PC-3 (cell line): Measurements from ENCODE around the gene SIRT2. TPM values are rescaled to one million over a fixed set of nuclear protein-coding genes. Genes with fewer than 3 reads are reported as not detected.

Source experiments
- ATAC-seq: fragments of 200-7000 bp; cut with Tn5 transposase; 2 replicates; pipeline ENCODE4 v1.9.1; 2020; ENCODE audit warnings: mild to moderate bottlenecking, moderate library complexity
- BruUV-seq: library from RNA; stranded (reverse); fragments of 400-500 nt; replicated peaks from 2 replicates; lab custom pipeline; 2021; lab: Mats Ljungman, UMichigan
- CTCF ChIA-PET: fragments of 300-600 bp; sonication (Branson Sonifier 250); formaldehyde crosslinking; loops from one replicate; lab custom pipeline; 2022; ENCODE audit warnings: antibody characterized with exemption; lab: Charles Lee
- POLR2A ChIA-PET: fragments of 300-600 bp; sonication (Branson Sonifier 250); formaldehyde crosslinking; loops from one replicate; lab custom pipeline; 2022; ENCODE audit warnings: antibody characterized with exemption; ENCODE audit not compliant: unreplicated experiment; lab: Charles Lee
- DNase-seq: peaks from one replicate; pipeline ENCODE4 v3.0.0-alpha.2; 2015
- H2AFZ ChIP-seq: fragments of 300-600 bp; sonication (generic); 2 replicates; pipeline ENCODE4 v1.6.0; 2016; ENCODE audit warnings: antibody characterized with exemption, low read length
- H3F3A ChIP-seq: fragments of 300-600 bp; sonication (generic); one replicate; pipeline ENCODE4 v1.6.0; 2017; ENCODE audit warnings: antibody characterized with exemption, low read length, control low read depth, mild to moderate bottlenecking; ENCODE audit not compliant: unreplicated experiment
- H3K27ac ChIP-seq: fragments of 300-600 bp; sonication (generic); 2 replicates; pipeline ENCODE4 v1.5.1; 2016; ENCODE audit warnings: mild to moderate bottlenecking, low read length
- H3K27me3 ChIP-seq: fragments of 300-600 bp; sonication (generic); 2 replicates; pipeline ENCODE4 v1.6.1; 2016; ENCODE audit warnings: low read length, mixed read lengths
- H3K36me3 ChIP-seq: fragments of 300-600 bp; sonication (generic); 2 replicates; pipeline ENCODE4 v1.6.1; 2016; ENCODE audit warnings: low read depth, mixed run types, low read length, mixed read lengths
- H3K4me1 ChIP-seq: fragments of 300-600 bp; sonication (generic); 2 replicates; pipeline ENCODE4 v1.5.1; 2016; ENCODE audit warnings: low read length; ENCODE audit not compliant: insufficient read depth
- H3K4me2 ChIP-seq: fragments of 300-600 bp; sonication (generic); 2 replicates; pipeline ENCODE4 v1.6.0; 2016; ENCODE audit warnings: low read length
- H3K4me3 ChIP-seq: fragments of 300-600 bp; sonication (generic); 2 replicates; pipeline ENCODE4 v1.5.1; 2016; ENCODE audit warnings: mild to moderate bottlenecking, low read length, mixed read lengths
- H3K79me2 ChIP-seq: fragments of 300-600 bp; sonication (generic); 2 replicates; pipeline ENCODE4 v1.6.1; 2017; ENCODE audit warnings: low read length, mixed read lengths
- H3K9ac ChIP-seq: fragments of 300-600 bp; sonication (generic); 2 replicates; pipeline ENCODE4 v1.6.0; 2016; ENCODE audit warnings: mild to moderate bottlenecking, low read length
- H3K9me2 ChIP-seq: fragments of 300-600 bp; sonication (generic); replicated peaks from 2 replicates; pipeline ENCODE4 v1.6.1; 2016; ENCODE audit warnings: mixed run types, low read length, mixed read lengths
- H3K9me3 ChIP-seq: fragments of 300-600 bp; sonication (generic); 2 replicates; pipeline ENCODE4 v1.6.1; 2016; ENCODE audit warnings: low read length, mixed read lengths
- H4K20me1 ChIP-seq: fragments of 300-600 bp; sonication (generic); 2 replicates; pipeline ENCODE4 v1.6.1; 2016; ENCODE audit warnings: low read length, mixed read lengths
- EZH2 ChIP-seq: fragments of 300-600 bp; sonication (generic); IDR thresholded peaks from one replicate; pipeline ENCODE4 v1.6.1; 2017; ENCODE audit warnings: antibody characterized with exemption, mild to moderate bottlenecking, low read length; ENCODE audit not compliant: unreplicated experiment
- EZH2phosphoT487 ChIP-seq: fragments of 300-600 bp; sonication (generic); IDR thresholded peaks from 2 replicates; pipeline ENCODE4 v1.6.1; 2018; ENCODE audit warnings: mild to moderate bottlenecking, antibody characterized with exemption, low read length, borderline replicate concordance
- intact Hi-C: fragments of 100-400 bp; cut with micrococcal nuclease; formaldehyde crosslinking; loops from 2 replicates; pipeline ENCODE4 v1.9.0; 2023
- total RNA-seq: library from RNA; depleted of rRNA; stranded (reverse); fragments of >200 nt; gene quantifications from 2 replicates; pipeline ENCODE4 v1.2.3, GENCODE V29; 2014
- TF ChIP-seq, protein P1 (sequence below): fragments of 300-600 bp; sonication (generic); conservative IDR thresholded peaks from 2 replicates; pipeline ENCODE4 v1.5.1; 2017; ENCODE audit warnings: antibody characterized with exemption, low read depth, mild to moderate bottlenecking, low read length

Gene SIRT2
- total RNA-seq, 1 experiment from 2014 or later = 37.9 TPM

DNA sequence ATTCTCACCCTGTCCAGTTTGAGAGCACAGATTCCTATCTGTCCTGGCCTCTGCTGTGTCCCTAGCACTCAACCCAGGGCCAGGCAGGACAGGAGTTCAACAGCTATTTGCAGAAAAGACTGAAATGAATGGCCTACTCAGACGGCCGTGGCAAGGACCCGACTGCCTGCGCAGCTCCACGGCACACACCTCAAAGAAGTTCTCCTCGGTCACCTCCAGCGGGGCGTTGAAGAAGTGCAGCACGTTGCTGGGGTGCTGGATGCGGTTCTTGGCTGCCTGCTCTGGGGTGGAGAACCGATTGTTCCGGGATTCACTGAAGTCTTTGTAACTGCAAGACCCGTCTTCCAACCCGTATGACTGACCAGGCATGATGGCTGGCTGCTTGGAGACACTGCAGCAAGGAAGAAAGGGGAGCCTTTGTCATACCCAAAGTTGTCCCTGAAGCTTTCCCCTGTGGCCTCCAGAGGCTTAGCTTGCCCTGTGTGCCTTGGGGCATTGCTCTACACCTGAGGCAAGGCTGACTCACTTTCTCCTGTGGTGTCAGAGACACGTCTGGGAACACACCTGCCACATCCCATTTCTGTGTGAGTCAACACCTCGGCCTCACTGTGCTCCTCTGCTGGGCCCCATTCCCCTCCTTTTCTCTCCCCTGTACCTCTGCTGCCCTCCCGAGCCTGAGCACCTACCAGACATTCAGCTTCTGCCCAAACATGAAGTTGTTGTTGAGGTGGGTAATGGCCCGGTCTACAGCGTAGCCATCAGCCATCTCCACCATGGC is 61.0 kb downstream of the SIRT2 start:
- H2AFZ ChIP-seq = no peak overlapping the region
- peak overlapping the region; percentile 92 for H3K9ac ChIP-seq
- peaks cover 29% of the 10 kb centered on the region for H3K79me2 ChIP-seq
- peak; percentile 69 for ATAC-seq
- no peaks in the 10 kb centered on the region for H3K27me3 ChIP-seq
- BruUV-seq = TSS peak; percentile 85
- H3K36me3 ChIP-seq = peaks cover 52% of the 10 kb centered on the region
- H3K9me2 ChIP-seq = no peaks in the 10 kb centered on the region
- ChIA-PET POLR2A (interaction anchor here (0.6 to 0.8 kb wide), 4 partner anchors 11 to 200 kb away, joined by 3 to 6 read pairs (median 4); no protein-coding TSS in a partner anchor), CTCF (interaction anchor here (0.5 to 0.6 kb wide), 4 partner anchors 13 to 245 kb away, joined by 3 to 5 read pairs (median 4); no protein-coding TSS in a partner anchor)
- DNase-seq = peak; percentile 94
- H3K4me2 ChIP-seq = peak overlapping the region; percentile 62
- intact Hi-C loops = loop anchor here (5.0 kb wide), 2 partner anchors 106 to 201 kb away; no protein-coding TSS in a partner anchor
- H3K27ac ChIP-seq = peak overlapping the region; percentile 99
- peaks cover 7% of the 10 kb centered on the region; the same call in 1 of the 2 replicates for H4K20me1 ChIP-seq
- H3K4me3 ChIP-seq = peak overlapping the region; percentile 28
- H3K4me1 ChIP-seq = peaks cover 54% of the 10 kb centered on the region
- TF ChIP-seq, protein P1, sequence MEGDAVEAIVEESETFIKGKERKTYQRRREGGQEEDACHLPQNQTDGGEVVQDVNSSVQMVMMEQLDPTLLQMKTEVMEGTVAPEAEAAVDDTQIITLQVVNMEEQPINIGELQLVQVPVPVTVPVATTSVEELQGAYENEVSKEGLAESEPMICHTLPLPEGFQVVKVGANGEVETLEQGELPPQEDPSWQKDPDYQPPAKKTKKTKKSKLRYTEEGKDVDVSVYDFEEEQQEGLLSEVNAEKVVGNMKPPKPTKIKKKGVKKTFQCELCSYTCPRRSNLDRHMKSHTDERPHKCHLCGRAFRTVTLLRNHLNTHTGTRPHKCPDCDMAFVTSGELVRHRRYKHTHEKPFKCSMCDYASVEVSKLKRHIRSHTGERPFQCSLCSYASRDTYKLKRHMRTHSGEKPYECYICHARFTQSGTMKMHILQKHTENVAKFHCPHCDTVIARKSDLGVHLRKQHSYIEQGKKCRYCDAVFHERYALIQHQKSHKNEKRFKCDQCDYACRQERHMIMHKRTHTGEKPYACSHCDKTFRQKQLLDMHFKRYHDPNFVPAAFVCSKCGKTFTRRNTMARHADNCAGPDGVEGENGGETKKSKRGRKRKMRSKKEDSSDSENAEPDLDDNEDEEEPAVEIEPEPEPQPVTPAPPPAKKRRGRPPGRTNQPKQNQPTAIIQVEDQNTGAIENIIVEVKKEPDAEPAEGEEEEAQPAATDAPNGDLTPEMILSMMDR = peak; percentile 60
- TF ChIP-seq EZH2 = no peak
- TF ChIP-seq EZH2phosphoT487 = no peak
- no peaks in the 10 kb centered on the region for H3K9me3 ChIP-seq
- peaks cover 10% of the 10 kb centered on the region for H3F3A ChIP-seq

DNA sequence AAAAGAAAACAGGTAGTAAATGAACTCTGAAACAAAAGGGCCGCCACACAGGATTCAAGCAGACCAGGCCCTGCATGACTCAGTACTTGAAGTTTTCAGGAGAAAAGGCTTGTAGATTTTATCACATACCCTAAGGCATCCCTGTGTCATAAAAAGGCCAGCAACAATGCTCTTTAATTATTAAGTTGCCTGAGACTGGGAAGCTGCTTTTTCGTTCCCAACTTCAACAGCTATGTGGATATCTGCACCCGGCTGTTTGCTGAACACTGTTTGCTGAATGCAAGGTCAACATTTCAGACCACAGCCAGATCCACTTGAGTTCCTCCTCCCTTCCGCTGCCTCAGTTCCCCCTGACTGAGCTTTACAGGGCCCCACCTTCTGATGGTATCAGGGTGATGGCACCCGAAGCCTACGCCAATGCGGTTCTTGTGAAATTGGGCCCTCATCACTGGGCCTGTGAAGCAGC is 61.7 kb downstream of the SIRT2 start:
- peaks cover 45% of the 10 kb centered on the region for H3K36me3 ChIP-seq
- peaks cover 55% of the 10 kb centered on the region for H3K4me1 ChIP-seq
- H3K79me2 ChIP-seq = peaks cover 22% of the 10 kb centered on the region; the same call in 1 of the 2 replicates
- peak overlapping the region; percentile 92 for H3K9ac ChIP-seq
- no TSS peak for BruUV-seq
- H3K4me2 ChIP-seq = peak overlapping the region; percentile 62
- ChIA-PET CTCF (interaction anchor here (0.5 to 0.6 kb wide), 2 partner anchors 72 to 246 kb away, joined by 3 read pairs; no protein-coding TSS in a partner anchor), POLR2A (interaction anchor here (0.5 to 0.8 kb wide), 5 partner anchors 11 to 294 kb away, joined by 3 to 6 read pairs (median 4); no protein-coding TSS in a partner anchor)
- H4K20me1 ChIP-seq = peaks cover 7% of the 10 kb centered on the region; the same call in 1 of the 2 replicates
- TF ChIP-seq EZH2phosphoT487 = no peak
- no peak for TF ChIP-seq EZH2
- TF ChIP-seq, protein P1 = no peak
- no peaks in the 10 kb centered on the region for H3K9me3 ChIP-seq
- no peaks in the 10 kb centered on the region for H3K27me3 ChIP-seq
- intact Hi-C loops = loop anchor here (5.0 kb wide), 2 partner anchors 105 to 200 kb away; no protein-coding TSS in a partner anchor
- H3K9me2 ChIP-seq = no peaks in the 10 kb centered on the region
- peaks cover 10% of the 10 kb centered on the region for H3F3A ChIP-seq
- H2AFZ ChIP-seq = no peak overlapping the region
- peak; percentile 92 for DNase-seq
- peak overlapping the region; percentile 28 for H3K4me3 ChIP-seq
- peak overlapping the region; percentile 99 for H3K27ac ChIP-seq
- ATAC-seq = peak; percentile 45
